Hepatocyte (in vitro differentiated cells): ENCODE data around the gene PTPRD.

Experiments used
- EZH2 ChIP-seq: fragments of 200-600 bp; sonication (generic); IDR thresholded peaks from 2 replicates; pipeline ENCODE4 v1.6.1; 2016; ENCODE audit warnings: antibody characterized with exemption, mild to moderate bottlenecking, borderline replicate concordance
- EZH2phosphoT487 ChIP-seq: fragments of 200-600 bp; sonication (generic); IDR thresholded peaks from one replicate; pipeline ENCODE4 v1.6.1; 2018; ENCODE audit warnings: antibody characterized with exemption, mild to moderate bottlenecking, low read depth, moderate library complexity; ENCODE audit not compliant: unreplicated experiment, severe bottlenecking
- TF ChIP-seq, protein P1 (sequence below): fragments of 200-600 bp; sonication (generic); IDR thresholded peaks from 2 replicates; pipeline ENCODE4 v1.5.1; 2016; ENCODE audit warnings: antibody characterized with exemption, mild to moderate bottlenecking; ENCODE audit not compliant: poor library complexity

DNA sequence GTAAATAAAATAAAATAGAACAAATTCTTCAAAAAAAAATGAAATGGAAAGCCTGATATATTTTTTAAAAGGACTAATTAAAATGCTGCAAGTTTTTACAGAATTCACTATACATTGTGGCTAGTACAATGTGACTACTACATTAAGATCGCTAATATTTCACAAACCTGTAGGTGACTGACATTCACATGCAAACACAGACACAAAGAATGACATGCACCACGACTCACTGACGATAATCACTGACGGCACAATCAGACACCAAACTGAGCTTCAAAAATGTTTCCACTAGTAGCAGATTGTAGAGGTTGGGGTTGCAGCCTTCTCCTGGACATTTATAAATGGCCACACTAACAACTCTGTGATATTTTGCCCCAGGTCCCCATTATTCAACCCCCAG is 2175.5 kb downstream of the PTPRD start:
- TF ChIP-seq, protein P1, sequence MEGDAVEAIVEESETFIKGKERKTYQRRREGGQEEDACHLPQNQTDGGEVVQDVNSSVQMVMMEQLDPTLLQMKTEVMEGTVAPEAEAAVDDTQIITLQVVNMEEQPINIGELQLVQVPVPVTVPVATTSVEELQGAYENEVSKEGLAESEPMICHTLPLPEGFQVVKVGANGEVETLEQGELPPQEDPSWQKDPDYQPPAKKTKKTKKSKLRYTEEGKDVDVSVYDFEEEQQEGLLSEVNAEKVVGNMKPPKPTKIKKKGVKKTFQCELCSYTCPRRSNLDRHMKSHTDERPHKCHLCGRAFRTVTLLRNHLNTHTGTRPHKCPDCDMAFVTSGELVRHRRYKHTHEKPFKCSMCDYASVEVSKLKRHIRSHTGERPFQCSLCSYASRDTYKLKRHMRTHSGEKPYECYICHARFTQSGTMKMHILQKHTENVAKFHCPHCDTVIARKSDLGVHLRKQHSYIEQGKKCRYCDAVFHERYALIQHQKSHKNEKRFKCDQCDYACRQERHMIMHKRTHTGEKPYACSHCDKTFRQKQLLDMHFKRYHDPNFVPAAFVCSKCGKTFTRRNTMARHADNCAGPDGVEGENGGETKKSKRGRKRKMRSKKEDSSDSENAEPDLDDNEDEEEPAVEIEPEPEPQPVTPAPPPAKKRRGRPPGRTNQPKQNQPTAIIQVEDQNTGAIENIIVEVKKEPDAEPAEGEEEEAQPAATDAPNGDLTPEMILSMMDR, result no peak
- TF ChIP-seq EZH2phosphoT487 (no peak), EZH2 (no peak)
